HG02884 (cell line): ENCODE data around the gene FBXO38.

Source experiments
- ATAC-seq: cut with Tn5 transposase; IDR thresholded peaks from one replicate; pipeline ENCODE4 v1.9.1; 2021; ENCODE audit warnings: mild to moderate bottlenecking, moderate library complexity; ENCODE audit not compliant: unreplicated experiment

The FBXO38 gene

DNA sequence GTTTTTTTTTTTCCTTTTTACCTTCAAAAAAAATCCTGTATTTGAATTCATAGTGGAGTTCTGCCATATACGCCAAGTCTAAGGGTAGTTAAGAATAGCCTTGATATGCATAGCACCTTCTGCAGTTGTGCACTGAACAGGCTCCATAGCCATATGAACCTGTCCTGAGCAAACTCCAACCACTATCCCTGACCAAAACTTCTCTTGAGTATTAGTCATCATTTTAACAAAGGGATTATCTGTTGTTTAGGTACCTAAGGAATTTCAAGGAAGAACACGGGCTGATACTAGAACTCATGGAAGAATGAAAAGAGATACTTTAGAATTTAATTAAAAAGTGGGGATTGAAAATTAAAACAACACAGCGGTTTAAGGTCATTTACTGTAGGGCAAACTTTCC is 1.9 kb upstream of the FBXO38 start:
- no peak for ATAC-seq

DNA sequence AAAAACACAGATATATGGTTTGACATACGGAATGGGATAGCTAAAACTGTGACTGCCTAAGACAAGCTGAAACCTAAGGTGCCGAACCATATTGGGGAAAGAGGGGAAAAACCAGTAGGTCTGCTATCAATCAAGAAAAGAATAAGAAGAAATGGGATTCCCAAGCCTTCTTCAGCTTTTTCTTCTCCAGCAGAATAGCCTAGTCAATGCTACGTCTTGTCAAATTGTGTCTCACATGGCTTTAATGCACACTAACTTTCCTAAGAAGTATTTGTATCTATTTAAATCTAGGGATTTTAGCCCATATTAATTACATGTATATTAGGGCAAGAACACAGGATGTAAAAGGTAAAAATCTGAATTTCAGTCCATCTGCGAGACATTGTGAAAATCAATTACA is 797 bp upstream of the FBXO38 start:
- ATAC-seq = no peak

GRCh38 chr5:148384380-148384737 is 601 bp downstream of the FBXO38 start:
- peak; percentile 22 for ATAC-seq

DNA sequence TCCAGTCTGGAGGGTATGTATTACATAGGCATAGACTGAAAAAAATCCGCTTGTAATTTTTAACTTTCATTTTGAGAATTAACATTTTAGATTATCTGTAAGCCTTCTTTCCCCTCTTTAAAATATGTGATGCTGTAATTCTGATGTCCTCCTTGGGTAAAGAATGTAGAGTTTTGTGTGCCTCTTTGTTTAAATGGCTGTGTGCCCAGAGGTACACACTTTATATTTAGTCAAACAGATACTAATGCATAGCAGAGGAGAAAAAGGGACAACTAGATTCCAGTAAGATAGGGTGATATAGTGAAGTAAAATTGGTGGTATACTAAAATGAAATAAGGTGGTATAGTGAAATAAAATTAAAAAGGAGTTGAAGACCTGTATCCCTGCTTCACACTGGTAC is 1.3 kb downstream of the FBXO38 start:
- ATAC-seq = no peak

- ATAC-seq = no peak
Measured at GRCh38 chr5:148386041-148386440, 2.3 kb downstream of the FBXO38 start.

GRCh38 chr5:148387325-148387724 is 3.6 kb downstream of the FBXO38 start:
- no peak for ATAC-seq

GRCh38 chr5:148388696-148389095 is 4.9 kb downstream of the FBXO38 start:
- ATAC-seq = peak; percentile 26

- ATAC-seq = no peak
Measured at GRCh38 chr5:148390914-148391313, 7.2 kb downstream of the FBXO38 start.

- ATAC-seq = no peak
Measured at GRCh38 chr5:148391422-148391821, 7.7 kb downstream of the FBXO38 start.

DNA sequence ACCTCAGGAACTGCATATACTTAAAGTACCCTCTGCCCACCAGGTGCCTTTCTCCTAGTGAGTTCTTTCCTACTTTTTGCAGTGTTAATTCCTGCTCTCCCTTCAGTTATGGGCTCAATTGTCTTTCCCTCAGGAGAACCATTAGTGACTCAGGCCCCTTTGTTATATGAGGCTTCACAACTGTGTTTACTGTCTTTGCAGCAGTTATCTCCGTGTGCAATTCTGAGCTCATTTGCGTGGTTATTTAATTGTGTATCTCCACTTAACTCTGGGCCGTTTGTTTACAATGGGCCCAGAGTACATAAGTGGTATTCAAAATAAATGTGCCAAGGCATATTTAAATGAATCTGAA is 9.6 kb downstream of the FBXO38 start:
- no peak for ATAC-seq

DNA sequence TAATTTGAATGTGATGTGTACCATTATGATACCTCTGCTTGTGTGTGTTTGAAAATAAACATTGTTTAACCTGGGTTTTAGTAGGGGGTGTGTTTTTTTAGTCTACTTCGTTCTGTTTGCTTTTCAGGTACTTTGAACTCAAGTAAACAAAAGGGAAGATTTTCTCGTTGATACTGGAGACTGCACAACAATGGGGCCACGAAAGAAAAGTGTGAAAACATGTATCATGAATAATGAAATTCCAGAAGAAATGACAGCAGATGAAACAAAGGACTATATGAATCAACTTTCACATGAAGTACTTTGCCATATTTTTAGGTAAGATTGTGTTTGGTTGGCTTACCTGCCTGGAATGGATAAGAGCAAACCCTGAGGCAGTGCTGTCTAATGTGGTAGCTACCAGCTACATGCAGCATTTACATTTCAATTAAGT is 10.8 kb downstream of the FBXO38 start:
- no peak for ATAC-seq

DNA sequence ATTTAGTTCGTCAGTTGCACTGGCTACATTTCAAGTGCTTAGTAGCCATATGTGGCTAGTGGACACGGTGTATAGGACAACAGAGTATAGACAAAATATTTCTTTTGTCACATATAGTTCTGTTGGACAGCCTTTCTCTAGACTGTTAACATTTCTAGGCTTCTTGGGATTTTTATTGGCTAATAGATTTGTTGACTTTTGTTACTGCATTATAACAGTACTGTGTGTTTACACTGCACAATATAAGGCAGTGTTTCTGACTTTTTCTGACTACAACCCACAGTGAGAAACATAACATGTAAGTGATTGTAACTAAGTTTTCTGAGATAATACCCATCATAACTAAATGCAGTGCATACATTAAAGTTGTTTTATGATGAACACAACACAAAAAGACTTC is 11.3 kb downstream of the FBXO38 start:
- no peak for ATAC-seq

DNA sequence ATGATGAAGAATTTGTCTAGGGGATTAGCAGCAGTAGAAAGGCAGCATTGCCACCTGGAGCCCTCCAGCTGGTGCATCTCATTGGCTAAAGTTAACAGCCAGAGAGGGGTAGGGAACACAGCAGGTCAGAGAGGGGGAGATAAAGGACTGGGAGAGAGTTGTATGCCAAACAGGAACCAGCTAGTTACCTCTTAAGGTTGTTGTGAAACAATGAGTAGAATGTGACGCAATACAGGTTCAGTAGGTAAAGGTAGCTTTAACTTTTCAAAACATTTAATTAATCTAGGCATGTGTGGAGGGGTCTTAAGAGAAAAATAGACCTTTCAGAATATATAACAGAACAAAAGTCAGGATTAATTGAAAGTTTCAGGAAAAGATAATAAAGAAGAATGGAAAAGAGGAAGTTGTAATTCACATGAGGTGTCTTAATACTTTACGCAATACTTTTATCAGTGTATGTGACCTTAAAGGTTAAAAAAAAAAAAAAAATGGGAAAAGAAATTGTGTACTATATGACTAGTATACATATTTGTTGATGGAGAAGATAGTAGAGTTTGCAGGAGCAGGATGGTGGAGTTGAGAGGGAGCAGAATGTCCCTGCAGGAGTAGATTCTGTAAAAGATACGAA is 14.3 kb downstream of the FBXO38 start:
- no peak for ATAC-seq

- ATAC-seq = no peak
Measured at GRCh38 chr5:148398698-148399121, 15.0 kb downstream of the FBXO38 start.

GRCh38 chr5:148401604-148402003 is 17.8 kb downstream of the FBXO38 start:
- no peak for ATAC-seq

DNA sequence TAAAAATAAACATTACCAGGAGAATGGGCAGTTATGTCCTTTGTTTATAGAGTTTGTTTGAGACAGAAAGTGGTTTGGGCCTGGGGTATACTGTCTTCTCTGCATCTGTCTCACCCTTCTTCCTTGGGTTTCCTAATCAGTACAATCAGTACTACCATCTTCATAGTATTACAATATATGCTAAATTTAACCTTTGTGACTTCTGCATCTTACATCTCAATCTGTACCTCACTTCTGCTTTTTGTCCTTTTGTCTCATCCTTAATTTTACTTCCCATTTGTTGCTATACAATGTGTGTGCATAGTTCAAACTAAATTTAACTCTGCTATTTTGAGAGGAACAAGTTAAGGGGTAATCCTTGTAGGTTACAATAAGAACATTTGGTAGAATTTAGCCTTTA is 19.6 kb downstream of the FBXO38 start:
- ATAC-seq = peak; percentile 91

GRCh38 chr5:148406406-148406805 is 22.6 kb downstream of the FBXO38 start:
- ATAC-seq = no peak

DNA sequence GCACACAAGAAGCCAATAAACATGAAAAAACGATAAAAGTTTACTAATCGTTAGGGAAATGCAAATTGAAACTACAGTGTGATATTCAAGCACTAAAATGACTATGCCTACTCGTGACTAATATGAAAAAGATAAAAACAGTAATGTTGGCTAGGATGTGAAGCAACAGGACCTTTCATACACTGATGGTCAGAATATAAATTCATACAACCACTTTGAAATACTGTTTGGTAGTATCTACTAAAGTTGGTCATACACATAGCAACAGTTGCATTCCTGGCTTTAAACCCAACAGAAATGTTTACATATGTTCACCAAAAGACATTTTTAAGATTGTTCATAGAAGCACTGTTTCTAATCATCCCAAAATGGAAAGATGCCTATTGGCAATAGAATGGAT is 24.3 kb downstream of the FBXO38 start:
- no peak for ATAC-seq

GRCh38 chr5:148412124-148412523 is 28.4 kb downstream of the FBXO38 start:
- ATAC-seq = no peak

GRCh38 chr5:148414833-148415232 is 31.1 kb downstream of the FBXO38 start:
- ATAC-seq = no peak

GRCh38 chr5:148416416-148416815 is 32.7 kb downstream of the FBXO38 start:
- no peak for ATAC-seq

DNA sequence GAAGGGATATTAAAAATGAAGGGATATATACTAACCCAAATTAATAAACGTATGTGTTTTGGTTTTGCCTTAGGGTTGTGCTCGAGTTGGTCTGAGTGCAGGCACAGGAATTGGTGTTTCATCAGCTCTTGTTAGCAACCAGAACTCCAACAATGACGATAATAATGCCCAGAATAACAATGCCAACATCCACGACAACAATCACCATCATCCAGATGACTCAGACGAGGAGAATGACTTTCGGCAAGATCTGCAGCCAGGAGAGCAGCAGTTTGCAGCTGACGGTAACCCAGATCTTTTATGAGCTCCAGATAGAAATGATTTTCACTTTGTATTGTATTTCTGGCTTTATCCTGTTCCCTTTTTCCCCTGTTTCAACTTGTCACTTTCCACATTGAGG is 33.2 kb downstream of the FBXO38 start:
- ATAC-seq = no peak

GRCh38 chr5:148418511-148418910 is 34.8 kb downstream of the FBXO38 start:
- no peak for ATAC-seq

DNA sequence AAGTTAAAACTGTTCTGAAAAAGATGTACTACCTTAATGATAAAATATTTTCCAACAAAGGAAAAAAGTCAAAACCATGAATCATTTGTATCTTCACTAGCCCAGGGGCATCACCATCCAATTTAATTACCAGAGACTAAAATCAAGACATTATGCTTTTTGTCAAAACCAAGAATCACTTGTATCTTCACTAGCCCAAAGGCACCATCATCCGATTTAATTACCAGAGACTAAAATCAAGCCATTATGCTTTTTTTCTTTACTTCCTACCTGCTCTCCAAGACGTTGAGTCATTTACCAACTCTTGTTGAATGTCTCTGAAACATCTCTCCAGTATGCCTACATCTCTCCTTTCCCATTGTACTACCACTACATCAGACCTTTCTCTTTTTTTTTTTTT is 37.9 kb downstream of the FBXO38 start:
- no peak for ATAC-seq
